DOHH2 (cell line): ENCODE results near the gene ATP13A2.
"Not testable (repeated sequence)": the region's sequence is repeated elsewhere in the genome, so short reads cannot be mapped to it uniquely, and the experiment has no call there.

Source experiments
- CTCF ChIP-seq: fragments of 200-600 bp; sonication (generic); IDR thresholded peaks from one replicate; pipeline ENCODE4 v1.5.1; 2014; ENCODE audit warnings: antibody characterized with exemption, mild to moderate bottlenecking, low read depth, low read length; ENCODE audit not compliant: poor library complexity, severe bottlenecking
- EZH2phosphoT487 ChIP-seq: fragments of 200-600 bp; sonication (generic); IDR thresholded peaks from 2 replicates; pipeline ENCODE4 v1.6.1; 2017; ENCODE audit warnings: borderline replicate concordance, mild to moderate bottlenecking, antibody characterized with exemption, low read length, moderate library complexity, mixed read lengths

- TF ChIP-seq CTCF, EZH2phosphoT487: not testable (repeated sequence)
Measured at GRCh38 chr1:16964169-16964568, 47.6 kb downstream of the ATP13A2 start.
